WERI-Rb-1 (cell line): ENCODE data around the gene ARVCF.

Experiments
- DNase-seq: peaks from one replicate; pipeline ENCODE4 v3.0.0-alpha.2; 2020
- H3K27ac ChIP-seq: fragments of 250-450 bp; sonication (Bioruptor Pico); 2 replicates; pipeline ENCODE4 v1.5.1; 2020; ENCODE audit warnings: mild to moderate bottlenecking, moderate library complexity
- H3K27me3 ChIP-seq: fragments of 250-450 bp; sonication (Bioruptor Pico); 2 replicates; pipeline ENCODE4 v1.5.1; 2021; ENCODE audit warnings: mild to moderate bottlenecking, low read depth, moderate library complexity; ENCODE audit not compliant: insufficient read depth, severe bottlenecking
- H3K36me3 ChIP-seq: fragments of 250-450 bp; sonication (Bioruptor Pico); 2 replicates; pipeline ENCODE4 v1.5.1; 2020; ENCODE audit warnings: mild to moderate bottlenecking, moderate library complexity
- H3K4me3 ChIP-seq: 2 replicates; pipeline ENCODE4 v1.5.1; 2011; ENCODE audit warnings: low read depth, mild to moderate bottlenecking, control low read depth, low read length
- H3K9me3 ChIP-seq: fragments of 250-450 bp; sonication (Bioruptor Pico); 2 replicates; pipeline ENCODE4 v1.5.1; 2021; ENCODE audit warnings: mild to moderate bottlenecking, moderate library complexity; ENCODE audit not compliant: severe bottlenecking
- CTCF ChIP-seq: IDR thresholded peaks from 2 replicates; pipeline ENCODE4 v1.5.1; 2011; ENCODE audit warnings: low read depth, mild to moderate bottlenecking, control low read depth, inconsistent platforms, low read length

The ARVCF gene

GRCh38 chr22:20046730-20047129, 30.1 kb upstream of the ARVCF start:
- Histone ChIP-seq H3K36me3 (no peaks in the 10 kb centered on the region), H3K27ac (no peak overlapping the region), H3K27me3 (no peaks in the 10 kb centered on the region), H3K9me3 (no peaks in the 10 kb centered on the region), H3K4me3 (no peak overlapping the region)
- no peak for TF ChIP-seq CTCF
- DNase-seq: no peak

GRCh38 chr22:20044495-20045151, 28.0 kb upstream of the ARVCF start:
- DNase-seq: no peak
- TF ChIP-seq CTCF: no peak
- Histone ChIP-seq H3K27me3 (no peaks in the 10 kb centered on the region), H3K9me3 (no peaks in the 10 kb centered on the region), H3K36me3 (no peaks in the 10 kb centered on the region), H3K27ac (no peak overlapping the region), H3K4me3 (no peak overlapping the region)

GRCh38 chr22:20043997-20044342, 27.3 kb upstream of the ARVCF start:
- Histone ChIP-seq H3K27me3 (no peaks in the 10 kb centered on the region), H3K4me3 (no peak overlapping the region), H3K36me3 (no peaks in the 10 kb centered on the region), H3K9me3 (no peaks in the 10 kb centered on the region), H3K27ac (no peak overlapping the region)
- TF ChIP-seq CTCF: no peak
- DNase-seq: no peak

GRCh38 chr22:20043057-20043996, 26.7 kb upstream of the ARVCF start:
- H3K27me3 ChIP-seq: no peaks in the 10 kb centered on the region
- no peak overlapping the region for H3K4me3 ChIP-seq
- no peaks in the 10 kb centered on the region for H3K36me3 ChIP-seq
- no peak overlapping the region for H3K27ac ChIP-seq
- no peak for TF ChIP-seq CTCF
- no peak for DNase-seq
- H3K9me3 ChIP-seq: no peaks in the 10 kb centered on the region

- no peaks in the 10 kb centered on the region for H3K27me3 ChIP-seq
- TF ChIP-seq CTCF: no peak
- H3K4me3 ChIP-seq: no peak overlapping the region
- no peak overlapping the region for H3K27ac ChIP-seq
- DNase-seq: no peak
- H3K9me3 ChIP-seq: no peaks in the 10 kb centered on the region
- H3K36me3 ChIP-seq: no peaks in the 10 kb centered on the region
Measured at GRCh38 chr22:20040327-20041200, 23.9 kb upstream of the ARVCF start.
